Heart left ventricle (tissue), 13 donors: Measurements from ENCODE around the gene NCOA5.

Experiments used
- POLR2A ChIP-seq, 2 donors: fragments of 450-650 bp; IDR thresholded peaks; one replicate each; pipeline ENCODE4 v1.6.1; 2017; ENCODE audit warnings: antibody characterized with exemption in 2 of 2, mild to moderate bottlenecking in 2 of 2, moderate library complexity in 2 of 2
- TF ChIP-seq, protein P1 (sequence below), 12 donors: fragments of 200-600 bp; sonication (generic) in 4 of 12; IDR thresholded peaks; one replicate each; pipeline versions ENCODE4 v1.5.0 to v1.8.0; 2018 to 2022; ENCODE audit warnings: antibody characterized with exemption in 12 of 12, mild to moderate bottlenecking in 5 of 12
- donor health status: ischemic (EF 13 %, LVEDD 7.1; RV severe dilation, severe dysfunction).
- donor health status: DM: no; HTN: yes; CAD: no.
- donor health status: DM: no; HTN: no; CAD: no.
- donor health status: ischemic (EF 25% LVEDD 6.9; RV normal size, moderate dysfunction).
- donor health status: ischemic (EF 25% LVEDD 5.7; RV mildly dilated, moderate dysfunction).
- donor health status: ischemic (EF 35%, LVEDD 5.7; RV mildly dilated, moderate dysfunction).
- donor health status: nonischemic (EF 11% LVEDD 7.7; RV severe dilation, severe dysfunction).
- donor health status: DM: yes; HTN: yes; CAD: no.
- donor health status: PGD.
- donor health status: ischemic (EF 29% LVEDD 5.4; RV normal size, mild dysfunction).
- donor health status: nonischemic (EF 23%, LVEDD 6.1; RV moderate dilation, normal function).

DNA sequence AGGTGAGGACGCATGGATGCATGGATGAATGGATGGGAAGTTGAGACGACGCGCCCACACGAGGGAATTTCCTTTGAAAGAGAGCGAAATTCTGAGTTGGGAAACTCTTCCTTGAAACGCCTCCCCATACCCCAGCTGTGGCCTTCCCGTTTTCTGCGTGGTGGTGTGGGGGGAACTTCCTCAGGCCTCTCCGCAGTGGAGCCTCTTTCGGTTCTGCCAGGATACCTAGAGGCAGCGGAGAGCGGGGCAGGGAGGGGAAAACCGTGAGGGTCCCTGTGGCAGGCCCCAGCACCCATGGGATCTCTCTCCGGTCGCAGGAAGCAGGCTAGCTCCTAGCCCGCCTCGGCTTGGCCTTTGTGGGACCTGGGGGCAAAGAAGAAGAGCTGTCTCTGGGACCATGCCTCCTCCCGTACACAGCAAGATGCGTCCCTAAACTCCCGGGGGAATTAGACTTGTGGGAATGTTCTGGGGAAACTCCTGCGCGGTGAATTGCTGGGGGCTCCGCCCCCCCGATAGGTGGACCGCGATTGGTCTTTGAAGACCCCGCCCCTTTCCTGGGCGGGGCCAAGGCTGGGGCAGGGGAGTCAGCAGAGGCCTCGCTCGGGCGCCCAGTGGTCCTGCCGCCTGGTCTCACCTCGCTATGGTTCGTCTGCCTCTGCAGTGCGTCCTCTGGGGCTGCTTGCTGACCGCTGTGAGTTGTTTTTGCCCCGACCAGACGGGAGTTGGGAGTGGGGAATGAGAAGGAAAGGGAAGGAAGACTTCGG, 28.1 kb upstream of the NCOA5 start, which contains the start of gene CD40:
- TF ChIP-seq, protein P1, sequence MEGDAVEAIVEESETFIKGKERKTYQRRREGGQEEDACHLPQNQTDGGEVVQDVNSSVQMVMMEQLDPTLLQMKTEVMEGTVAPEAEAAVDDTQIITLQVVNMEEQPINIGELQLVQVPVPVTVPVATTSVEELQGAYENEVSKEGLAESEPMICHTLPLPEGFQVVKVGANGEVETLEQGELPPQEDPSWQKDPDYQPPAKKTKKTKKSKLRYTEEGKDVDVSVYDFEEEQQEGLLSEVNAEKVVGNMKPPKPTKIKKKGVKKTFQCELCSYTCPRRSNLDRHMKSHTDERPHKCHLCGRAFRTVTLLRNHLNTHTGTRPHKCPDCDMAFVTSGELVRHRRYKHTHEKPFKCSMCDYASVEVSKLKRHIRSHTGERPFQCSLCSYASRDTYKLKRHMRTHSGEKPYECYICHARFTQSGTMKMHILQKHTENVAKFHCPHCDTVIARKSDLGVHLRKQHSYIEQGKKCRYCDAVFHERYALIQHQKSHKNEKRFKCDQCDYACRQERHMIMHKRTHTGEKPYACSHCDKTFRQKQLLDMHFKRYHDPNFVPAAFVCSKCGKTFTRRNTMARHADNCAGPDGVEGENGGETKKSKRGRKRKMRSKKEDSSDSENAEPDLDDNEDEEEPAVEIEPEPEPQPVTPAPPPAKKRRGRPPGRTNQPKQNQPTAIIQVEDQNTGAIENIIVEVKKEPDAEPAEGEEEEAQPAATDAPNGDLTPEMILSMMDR (IDR thresholded peaks at IDR 0.05), result no peak
- TF ChIP-seq POLR2A (IDR thresholded peaks at IDR 0.05), result peak in 1 of 2 donors; percentile 55
